T-helper 2 cell treated with Interferon-gamma antibody and Interleukin-4, amounts not matched to agents 100 ng/mL and 5 ng/mL, for 36 hours (primary cell): ENCODE data around the gene KRT83. TPM values are rescaled to one million over a fixed set of nuclear protein-coding genes. Genes with fewer than 3 reads are reported as not detected.
"Not testable (repeated sequence)": the region's sequence is repeated elsewhere in the genome, so short reads cannot be mapped to it uniquely, and the experiment has no call there.

Experiments used
- intact Hi-C: fragments of 100-400 bp; cut with micrococcal nuclease; formaldehyde crosslinking; loops from one replicate; pipeline ENCODE4 v1.15.1; 2023
- total RNA-seq: library from RNA; stranded (reverse); gene quantifications from 2 replicates; pipeline ENCODE4 v1.2.3, GENCODE V29; 2022

Gene KRT83
- total RNA-seq, 1 donor from 2014 or later = not detected

DNA sequence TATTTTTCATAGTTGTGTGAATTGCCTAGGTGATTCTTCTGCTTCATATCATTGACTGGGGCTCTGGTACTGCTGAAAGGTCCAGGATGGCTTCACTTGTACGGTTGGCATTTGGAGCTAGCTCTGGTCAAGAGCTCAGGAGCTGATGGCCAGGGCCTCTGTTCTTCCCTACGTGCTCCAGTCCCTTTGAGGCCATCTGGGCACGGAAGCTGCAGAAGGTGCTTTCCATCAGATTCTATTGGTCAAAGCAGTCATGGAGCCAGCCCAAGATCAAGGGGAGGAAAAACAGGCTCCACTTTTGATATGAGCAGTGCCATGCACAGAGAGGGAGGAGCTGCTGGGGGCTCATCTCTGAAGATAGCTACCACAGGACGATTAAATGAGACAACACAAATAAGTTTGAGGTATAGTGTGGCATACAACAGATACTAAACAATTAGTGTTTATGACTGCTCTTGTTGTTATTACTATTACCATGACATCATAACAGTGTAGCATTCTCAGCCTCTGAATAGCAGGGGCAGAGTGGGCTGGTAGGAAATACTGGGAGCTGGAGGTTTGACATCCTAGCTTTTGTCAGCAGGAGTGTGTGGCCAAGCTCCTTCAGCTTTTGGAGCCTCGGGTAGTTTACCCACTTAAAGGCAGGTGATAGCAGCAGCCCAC, 10.4 kb downstream of the KRT83 start:
- intact Hi-C loops = no loop called here

DNA sequence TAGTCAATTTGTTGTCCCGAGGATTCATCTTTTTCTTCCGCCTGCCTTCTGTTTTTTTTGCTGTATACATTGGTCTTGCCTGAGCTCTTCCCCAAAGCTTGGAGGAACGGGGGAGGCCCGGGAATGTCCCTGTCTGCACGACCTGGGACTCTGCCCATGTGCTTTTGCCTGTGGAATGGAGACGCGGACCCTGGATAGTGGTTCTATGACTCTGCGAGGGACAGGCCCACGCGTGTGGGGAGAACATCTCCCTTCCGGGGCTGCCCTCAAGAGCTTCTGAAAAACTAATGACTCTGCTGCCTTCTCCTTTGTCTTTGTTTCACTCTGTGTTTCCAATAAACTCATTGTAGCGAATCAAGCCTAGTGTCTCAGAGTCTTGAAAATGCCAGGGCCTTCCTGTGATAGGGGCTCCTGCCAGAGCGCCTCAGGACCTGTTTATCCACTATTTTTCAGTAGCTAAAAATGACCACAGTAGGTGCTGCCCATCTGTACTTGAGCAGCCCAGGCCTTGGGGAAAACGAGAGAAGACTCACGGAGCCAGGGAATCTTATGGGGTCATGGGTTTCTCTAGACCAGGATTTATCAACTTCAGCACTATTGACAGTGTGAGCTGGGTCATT, 12.3 kb downstream of the KRT83 start:
- intact Hi-C loops = no loop called here

DNA sequence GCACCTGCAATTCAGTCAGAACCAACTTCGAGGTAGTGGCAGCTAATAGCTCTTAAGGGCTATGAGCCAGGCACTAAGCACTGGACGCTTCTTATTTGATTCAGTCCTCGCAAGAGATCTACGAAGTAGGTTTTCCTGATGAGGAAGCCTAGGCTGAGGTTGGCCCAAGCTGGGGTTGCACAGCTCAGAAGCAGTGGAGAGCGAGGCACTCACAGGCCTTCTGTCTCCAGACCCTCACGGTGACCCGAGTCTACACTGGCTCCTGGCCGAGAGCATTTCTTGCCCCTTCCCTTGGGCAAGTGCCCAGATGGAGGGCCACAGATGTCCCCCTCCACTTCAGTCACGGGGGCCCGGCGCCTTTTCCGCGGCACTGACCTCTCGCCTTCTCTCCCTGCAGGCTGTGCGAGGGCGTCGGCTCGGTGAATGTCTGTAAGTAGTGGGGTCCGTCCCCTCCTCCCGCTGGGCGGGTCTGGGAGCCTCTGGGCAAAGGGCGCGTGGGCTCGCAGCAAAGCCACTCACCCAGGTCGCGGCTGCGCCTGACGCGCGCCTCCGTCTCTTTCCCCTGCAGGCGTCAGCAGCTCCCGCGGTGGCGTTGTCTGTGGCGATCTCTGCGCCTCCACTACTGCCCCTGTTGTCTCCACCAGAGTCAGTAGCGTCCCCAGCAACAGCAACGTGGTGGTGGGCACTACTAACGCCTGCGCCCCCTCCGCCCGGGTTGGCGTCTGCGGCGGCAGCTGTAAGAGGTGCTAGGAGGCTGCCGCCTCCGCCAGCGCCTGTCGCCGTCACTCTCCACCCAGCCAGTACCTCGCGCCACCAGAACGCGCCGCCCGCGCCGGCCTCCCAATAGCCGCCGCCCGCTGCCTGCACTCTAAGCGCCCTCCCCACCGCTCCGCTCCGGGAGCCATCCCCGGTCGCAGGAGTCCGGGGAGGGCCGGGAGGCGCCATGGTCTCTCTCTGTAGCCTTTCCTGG, 13.1 kb downstream of the KRT83 start:
- intact Hi-C loops = no loop called here

DNA sequence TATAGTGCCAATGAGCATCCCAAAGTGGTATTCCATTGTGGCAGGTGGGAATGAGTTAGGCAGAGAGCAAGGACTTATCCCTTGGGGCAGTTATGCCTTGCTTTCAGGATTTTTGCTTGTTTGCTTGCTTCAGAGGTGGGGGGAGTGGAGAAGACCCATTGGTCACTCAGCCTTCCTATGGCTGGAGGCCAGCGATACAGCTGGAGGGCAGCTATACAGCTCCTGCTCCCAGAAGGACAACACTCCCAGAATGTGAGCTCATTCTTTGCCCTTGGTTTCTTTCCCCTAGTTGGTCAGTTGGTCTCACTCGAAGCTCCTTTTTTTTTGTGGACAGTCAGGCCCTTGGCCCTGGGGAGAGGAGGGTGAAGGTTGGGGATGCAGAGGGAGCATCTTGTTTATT, 14.5 kb downstream of the KRT83 start:
- intact Hi-C loops = no loop called here

DNA sequence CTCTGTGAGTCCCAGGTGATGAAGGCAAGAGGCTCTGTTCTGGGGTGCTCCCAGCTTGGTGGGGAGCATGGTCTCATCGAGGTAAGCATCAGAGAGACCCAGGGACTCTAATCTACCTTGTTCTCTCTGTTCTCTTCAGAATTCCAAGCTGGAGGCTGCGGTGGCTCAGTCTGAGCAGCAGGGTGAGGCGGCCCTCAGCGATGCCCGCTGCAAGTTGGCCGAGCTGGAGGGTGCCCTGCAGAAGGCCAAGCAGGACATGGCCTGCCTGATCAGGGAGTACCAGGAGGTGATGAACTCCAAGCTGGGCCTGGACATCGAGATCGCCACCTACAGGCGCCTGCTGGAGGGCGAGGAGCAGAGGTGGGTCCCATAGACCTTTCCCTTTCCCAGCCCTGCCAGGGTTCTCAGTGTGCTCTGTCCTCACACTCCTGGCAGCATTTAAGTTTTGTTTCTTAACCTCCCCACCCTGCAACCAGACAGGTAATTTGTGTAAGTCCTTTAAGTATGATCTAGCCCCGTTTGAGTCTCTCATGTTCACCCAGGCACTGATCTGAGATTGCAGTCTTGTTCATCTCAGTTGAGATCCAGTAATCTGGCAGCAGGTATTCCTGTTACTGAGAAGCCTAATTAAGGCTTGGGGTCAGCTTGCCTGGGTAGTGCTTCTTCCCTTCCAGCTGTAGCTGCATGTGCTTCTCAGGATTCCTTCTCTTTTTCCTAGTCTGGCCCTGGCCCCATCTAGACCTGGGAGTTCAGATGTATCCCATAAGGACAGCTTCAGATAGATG, 15.1 kb downstream of the KRT83 start:
- intact Hi-C loops = no loop called here

DNA sequence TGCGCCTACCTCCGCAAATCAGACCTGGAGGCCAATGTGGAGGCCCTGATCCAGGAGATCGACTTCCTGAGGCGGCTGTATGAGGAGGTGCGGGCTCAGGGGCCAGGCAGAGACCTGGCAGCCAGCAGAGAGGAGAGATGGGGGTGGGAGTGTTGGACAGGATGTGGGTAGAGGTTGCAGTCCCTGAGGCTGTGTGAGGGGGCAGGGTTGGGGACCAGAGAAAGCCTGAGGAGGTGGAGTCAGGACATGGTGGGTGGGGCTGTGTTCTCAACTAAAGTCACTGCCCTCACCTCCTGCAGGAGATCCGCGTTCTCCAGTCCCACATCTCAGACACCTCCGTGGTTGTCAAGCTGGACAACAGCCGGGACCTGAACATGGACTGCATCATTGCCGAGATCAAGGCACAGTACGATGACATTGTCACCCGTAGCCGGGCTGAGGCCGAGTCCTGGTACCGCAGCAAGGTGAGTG, 16.2 kb downstream of the KRT83 start:
- intact Hi-C loops = not testable (repeated sequence)

DNA sequence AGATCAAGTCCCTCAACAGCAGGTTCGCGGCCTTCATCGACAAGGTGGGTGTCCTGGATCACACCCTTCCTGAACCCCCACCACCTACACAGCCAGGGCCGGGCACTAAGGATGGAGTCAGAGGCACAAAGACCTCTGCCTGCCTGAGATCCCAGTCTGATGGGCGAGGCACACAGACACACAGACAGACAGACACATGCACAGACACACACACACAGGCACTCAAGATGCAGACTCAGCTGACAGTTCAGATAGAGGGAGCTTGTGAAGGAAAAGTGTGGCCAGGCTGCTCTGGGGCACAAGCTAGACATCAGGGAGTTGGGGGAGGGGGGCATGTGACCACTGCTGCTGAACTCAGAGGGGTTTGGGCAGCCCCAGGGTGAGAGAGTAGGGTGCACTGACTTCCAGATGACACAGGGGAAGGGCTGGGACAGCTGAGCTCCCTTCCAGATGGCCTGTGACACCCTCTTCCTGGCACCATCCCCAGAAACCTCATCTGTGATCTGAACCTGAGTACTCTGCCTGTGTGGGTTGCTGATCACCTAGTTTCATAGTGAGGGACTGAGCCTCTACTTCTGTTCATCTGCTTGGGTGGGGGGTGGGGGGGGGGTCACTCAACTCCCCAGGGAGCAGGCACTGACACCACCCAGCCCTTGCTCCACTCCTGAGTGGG, 18.8 kb downstream of the KRT83 start:
- intact Hi-C loops = not testable (repeated sequence)

DNA sequence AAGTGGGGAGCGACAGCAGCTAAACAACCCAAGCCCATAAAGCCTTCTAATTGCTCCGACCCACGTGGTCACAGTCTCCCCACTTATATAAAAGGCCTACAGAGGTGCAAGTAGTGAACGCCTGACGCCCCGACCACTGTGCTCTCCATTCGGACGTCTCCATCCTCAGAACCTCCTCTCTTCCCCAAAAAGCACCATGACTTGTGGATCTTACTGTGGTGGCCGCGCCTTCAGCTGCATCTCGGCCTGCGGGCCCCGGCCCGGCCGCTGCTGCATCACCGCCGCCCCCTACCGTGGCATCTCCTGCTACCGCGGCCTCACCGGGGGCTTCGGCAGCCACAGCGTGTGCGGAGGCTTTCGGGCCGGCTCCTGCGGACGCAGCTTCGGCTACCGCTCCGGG, 19.5 kb downstream of the KRT83 start:
- intact Hi-C loops = not testable (repeated sequence)

DNA sequence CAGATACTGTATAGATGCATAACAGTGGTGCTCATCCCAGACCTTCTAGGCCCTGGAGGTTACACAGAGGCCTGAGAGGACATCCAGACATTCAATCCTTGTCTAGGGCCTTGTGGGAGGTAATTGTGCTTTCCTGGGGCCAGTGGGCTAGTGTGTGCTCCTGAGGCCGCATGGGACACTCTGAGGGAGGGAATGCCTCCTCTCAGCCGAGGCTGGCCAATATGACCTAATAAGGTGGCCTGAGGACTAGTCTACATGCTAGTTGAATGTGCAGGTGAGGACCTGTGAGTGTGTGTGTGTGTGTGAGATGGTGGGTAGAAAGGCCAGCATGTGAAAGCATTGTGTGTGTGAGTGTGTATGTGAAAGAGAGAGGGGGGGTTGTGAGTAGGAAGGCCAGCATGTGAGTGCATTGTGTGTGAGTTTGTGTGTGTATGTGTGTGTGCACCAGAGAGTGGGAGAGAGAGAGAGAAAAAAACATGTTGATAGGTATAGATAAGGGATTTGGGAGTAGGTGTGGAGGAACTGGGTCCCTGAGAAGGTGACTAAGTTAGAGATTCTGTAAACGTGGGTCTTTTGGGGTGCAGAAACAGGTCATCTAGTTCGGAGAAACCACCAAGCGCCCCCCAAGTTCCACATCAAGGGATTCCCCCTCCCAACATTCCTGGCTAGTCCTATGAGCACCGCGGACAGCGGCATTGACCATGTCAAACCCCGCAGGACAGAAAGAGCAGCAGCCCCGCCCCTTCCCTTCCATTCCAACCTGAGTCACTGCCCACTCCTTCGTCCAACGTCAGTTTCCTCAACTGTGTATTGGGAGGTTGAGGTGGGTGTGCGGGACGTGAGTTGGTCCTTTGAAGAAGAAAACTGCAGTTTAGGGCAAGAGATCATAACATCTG, 20.2 kb downstream of the KRT83 start:
- intact Hi-C loops = no loop called here

DNA sequence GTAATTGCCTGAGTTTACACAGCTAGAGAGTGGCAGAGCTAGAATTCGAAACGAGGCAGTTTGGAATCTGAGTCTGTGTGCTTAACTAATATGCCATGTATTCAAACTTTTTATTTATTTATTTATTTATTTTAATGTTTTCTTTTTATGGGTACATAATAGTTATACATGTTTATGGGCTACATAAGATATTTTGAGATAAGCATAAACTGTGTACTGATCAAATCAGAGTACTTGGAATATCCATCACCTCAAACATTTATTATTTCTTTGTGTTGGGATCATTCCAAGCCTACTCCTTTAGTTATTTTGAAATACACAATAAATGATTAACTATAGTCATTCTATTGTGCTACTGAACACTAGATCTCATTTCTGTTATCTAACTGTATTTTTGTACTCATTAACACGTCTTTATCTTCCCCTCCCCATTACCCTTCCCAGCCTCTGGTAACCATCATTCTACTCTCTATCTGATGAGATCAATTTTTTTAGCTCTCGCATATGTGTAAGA, 22.5 kb downstream of the KRT83 start:
- intact Hi-C loops = no loop called here

DNA sequence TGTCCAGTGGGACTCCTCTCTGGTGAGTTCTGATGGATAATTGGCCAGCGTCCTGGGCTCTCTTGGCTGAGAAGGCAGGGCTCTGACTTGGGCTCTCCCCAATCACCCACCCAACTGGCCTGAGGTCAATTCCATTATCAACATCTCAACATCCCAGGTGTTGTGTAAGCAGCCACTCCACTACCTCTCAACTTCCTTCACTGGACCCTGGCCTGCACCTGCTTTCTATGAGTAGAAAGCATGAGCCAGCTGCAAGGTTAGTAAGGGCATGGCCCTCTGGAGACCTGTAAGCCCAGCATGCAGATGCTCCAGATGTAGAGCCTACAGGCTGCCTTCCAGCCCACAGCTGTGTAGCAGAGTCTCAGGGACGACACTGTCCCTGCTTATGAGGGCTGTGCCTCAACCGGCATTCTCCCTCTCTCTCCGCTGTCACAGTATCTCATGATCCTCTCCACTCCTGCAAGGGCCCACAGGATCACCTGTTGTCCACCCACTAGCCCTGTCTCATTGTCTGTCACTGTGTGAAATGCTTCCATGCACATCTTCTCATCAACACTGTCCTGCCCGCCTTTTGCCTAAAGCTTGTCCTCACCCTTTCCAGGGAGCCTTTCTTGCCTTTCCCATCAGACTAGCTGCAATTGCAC, 24.5 kb downstream of the KRT83 start:
- intact Hi-C loops = no loop called here

DNA sequence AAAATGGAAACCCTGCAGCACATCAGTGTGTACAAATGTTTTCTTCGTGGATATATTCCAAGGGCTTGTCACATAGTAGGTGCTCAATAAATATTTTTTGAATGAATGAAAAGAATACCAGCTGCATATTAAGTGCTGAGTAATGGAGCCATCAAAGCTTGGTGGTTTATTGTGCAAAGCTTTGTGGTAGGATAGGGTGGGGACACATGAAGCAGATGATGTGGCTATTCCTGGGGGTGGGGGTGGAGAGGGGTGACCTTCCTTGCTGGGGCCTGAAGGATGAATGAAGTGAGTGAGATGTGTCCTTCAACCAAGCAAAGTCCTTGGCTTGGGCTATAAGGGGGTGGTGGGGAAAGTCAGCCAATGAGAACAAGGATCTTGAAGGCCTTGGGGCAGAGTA, 25.5 kb downstream of the KRT83 start:
- intact Hi-C loops = no loop called here

DNA sequence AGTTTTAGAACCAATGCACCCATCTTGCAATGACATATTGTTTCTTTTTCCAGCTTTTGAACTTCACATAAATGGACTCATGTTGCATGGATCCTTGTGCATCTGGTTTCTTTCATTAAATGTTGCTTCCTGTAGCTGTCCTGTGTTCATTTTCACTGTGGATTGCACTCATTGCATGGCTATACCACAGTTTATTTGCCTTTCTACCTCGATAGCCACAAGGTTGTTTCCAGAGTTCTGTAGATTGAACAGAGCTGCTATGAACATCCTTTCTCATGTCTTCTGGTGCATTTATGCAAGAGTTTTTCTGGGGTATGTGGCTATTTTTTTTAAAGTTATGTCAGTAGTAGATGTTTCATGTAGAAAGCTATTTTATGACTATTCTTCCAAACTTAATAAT, 26.4 kb downstream of the KRT83 start:
- intact Hi-C loops = no loop called here

DNA sequence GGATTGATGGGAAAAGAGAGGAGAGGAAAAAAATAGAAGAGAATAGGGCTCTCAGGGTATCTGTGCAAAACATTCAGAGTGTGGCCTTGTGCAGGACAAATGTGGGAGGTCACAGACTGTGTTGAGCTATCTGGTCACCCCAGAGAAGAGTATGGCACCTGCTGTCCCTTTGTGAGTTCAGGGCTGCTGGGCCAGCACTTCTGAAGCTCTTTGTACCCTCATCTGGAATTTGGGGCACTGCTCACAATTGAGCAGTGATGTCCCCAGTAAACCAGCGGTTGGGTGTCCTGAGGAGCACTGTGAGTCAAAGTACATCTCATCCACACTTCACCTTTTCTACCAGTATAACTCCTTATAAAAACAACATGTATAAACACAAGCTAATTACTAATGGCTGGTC, 27.3 kb downstream of the KRT83 start:
- intact Hi-C loops = no loop called here

DNA sequence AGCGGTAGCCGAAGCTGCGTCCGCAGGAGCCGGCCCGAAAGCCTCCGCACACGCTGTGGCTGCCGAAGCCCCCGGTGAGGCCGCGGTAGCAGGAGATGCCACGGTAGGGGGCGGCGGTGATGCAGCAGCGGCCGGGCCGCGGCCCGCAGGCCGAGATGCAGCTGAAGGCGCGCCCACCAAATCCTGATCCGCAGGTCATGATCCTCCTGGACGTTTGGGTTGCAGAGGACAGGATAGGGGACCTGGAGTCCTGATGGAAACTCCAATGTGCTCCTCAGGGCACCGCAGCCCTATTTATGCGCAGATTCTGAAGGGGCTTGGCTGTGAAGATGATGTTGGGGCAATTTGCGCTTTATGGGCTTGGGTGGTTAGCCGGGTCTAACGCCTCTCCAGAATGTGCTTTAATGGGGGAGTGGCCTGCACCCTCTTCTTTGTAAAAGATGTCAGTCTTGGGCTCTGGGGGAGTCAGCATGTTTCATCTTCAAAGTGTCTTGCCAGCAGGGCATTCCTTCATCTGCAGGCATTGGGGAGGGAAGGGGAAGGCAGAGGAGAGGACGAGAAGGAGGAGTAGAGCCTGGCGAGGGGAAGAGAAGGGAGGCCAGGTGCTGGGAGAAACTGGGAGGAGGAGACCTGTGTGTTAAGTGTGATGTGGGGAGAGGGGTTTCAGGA, 29.8 kb downstream of the KRT83 start, which contains the start of gene KRT81:
Gene KRT81 (minus strand): TSS at position 268 of the 669 bp plus-strand sequence. CDS start 69 bp downstream, at position 199.
- intact Hi-C loops = no loop called here

DNA sequence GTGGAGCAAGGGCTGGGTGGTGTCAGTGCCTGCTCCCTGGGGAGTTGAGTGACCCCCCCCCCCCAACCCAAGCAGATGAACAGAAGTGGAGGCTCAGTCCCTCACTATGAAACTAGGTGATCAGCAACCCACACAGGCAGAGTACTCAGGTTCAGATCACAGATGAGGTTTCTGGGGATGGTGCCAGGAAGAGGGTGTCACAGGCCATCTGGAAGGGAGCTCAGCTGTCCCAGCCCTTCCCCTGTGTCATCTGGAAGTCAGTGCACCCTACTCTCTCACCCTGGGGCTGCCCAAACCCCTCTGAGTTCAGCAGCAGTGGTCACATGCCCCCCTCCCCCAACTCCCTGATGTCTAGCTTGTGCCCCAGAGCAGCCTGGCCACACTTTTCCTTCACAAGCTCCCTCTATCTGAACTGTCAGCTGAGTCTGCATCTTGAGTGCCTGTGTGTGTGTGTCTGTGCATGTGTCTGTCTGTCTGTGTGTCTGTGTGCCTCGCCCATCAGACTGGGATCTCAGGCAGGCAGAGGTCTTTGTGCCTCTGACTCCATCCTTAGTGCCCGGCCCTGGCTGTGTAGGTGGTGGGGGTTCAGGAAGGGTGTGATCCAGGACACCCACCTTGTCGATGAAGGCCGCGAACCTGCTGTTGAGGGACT, 30.6 kb downstream of the KRT83 start:
- intact Hi-C loops = not testable (repeated sequence)
